K562 (cell line): ENCODE data around the gene EXOC3L1.

Experiments used
- BCLAF1 ChIP-seq, 2 experiments: fragments of 450-650 bp in 1 of 2; IDR thresholded peaks; 2 replicates each; pipeline ENCODE4 v1.6.1; 2011 to 2017; ENCODE audit warnings: low read depth in 2 of 2, antibody characterized with exemption in 1 of 2, borderline replicate concordance in 1 of 2, low read length in 1 of 2, mild to moderate bottlenecking in 1 of 2, mixed read lengths in 1 of 2; ENCODE audit not compliant: control insufficient read depth in 1 of 2
- CBX8 ChIP-seq: fragments of 200-600 bp; sonication (generic); IDR thresholded peaks from 2 replicates; pipeline ENCODE4 v1.6.1; 2012; ENCODE audit warnings: borderline replicate concordance, mixed run types, low read depth, mild to moderate bottlenecking, moderate library complexity, mixed read lengths, low read length, control low read depth, inconsistent platforms; ENCODE audit not compliant: poor library complexity, severe bottlenecking; ENCODE audit errors: extremely low read depth
- CHD4 ChIP-seq: fragments of 200-600 bp; sonication (generic); IDR thresholded peaks from 3 replicates; pipeline ENCODE4 v1.6.1; 2012; ENCODE audit warnings: low read depth, mild to moderate bottlenecking, mixed read lengths, low read length, inconsistent platforms; ENCODE audit not compliant: insufficient read depth, insufficient replicate concordance, poor library complexity, severe bottlenecking
- CTCF ChIP-seq, 3 experiments: IDR thresholded peaks in 2 of 3; conservative IDR thresholded peaks in 1 of 3; 2 replicates each; pipeline ENCODE4 v1.5.1; 2011 to 2012; ENCODE audit warnings: low read length in 3 of 3, mild to moderate bottlenecking in 3 of 3, control low read depth in 2 of 3, improper control_type of control experiment in 1 of 3, inconsistent platforms in 1 of 3, low read depth in 1 of 3, mixed read lengths in 1 of 3, moderate library complexity in 1 of 3; ENCODE audit not compliant: insufficient read depth in 2 of 3
- MYNN ChIP-seq, 2 experiments: sonication (generic); formaldehyde crosslinking in 1 of 2; IDR thresholded peaks; 2 replicates each; pipeline versions ENCODE4 v1.5.0 to v1.6.1; 2016 to 2020; ENCODE audit warnings: antibody characterized with exemption in 1 of 2, missing genetic modification reagents in 1 of 2
- POLR2AphosphoS5 ChIP-seq: IDR thresholded peaks from 2 replicates; pipeline ENCODE4 v1.6.1; 2011; ENCODE audit warnings: mild to moderate bottlenecking, low read depth, low read length, moderate library complexity; ENCODE audit not compliant: control insufficient read depth, insufficient read depth
- TEAD4 ChIP-seq, 2 experiments: sonication (generic) in 1 of 2; formaldehyde crosslinking in 1 of 2; IDR thresholded peaks; 2 replicates each; pipeline versions ENCODE4 v1.6.1 to v1.8.0; 2012 to 2022; ENCODE audit warnings: borderline replicate concordance in 1 of 2, inconsistent platforms in 1 of 2, low read length in 1 of 2, mild to moderate bottlenecking in 1 of 2, missing genetic modification reagents in 1 of 2
- ZFP30 ChIP-seq: fragments of 250-450 bp; sonication (Bioruptor Pico); IDR thresholded peaks from 2 replicates; pipeline ENCODE4 v1.8.0; 2022; ENCODE audit warnings: moderate library complexity, mild to moderate bottlenecking, inconsistent platforms, borderline replicate concordance
- ZKSCAN3 ChIP-seq: fragments of 250-450 bp; sonication (Bioruptor Pico); IDR thresholded peaks from 2 replicates; pipeline ENCODE4 v1.4.0; 2020
- TF ChIP-seq, protein P1 (sequence below): fragments of 450-650 bp; IDR thresholded peaks from 2 replicates; pipeline ENCODE4 v1.6.1; 2016; ENCODE audit warnings: low read depth
- TF ChIP-seq, protein P2 (sequence below): fragments of 200-800 bp; sonication (Bioruptor generic); IDR thresholded peaks from 2 replicates; pipeline ENCODE4 v1.6.1; 2017; ENCODE audit warnings: missing genetic modification characterization, missing compliant biosample characterization
- TF ChIP-seq, protein P3 (sequence below): sonication (generic); formaldehyde crosslinking; IDR thresholded peaks from 2 replicates; pipeline ENCODE4 v1.8.1; 2022; ENCODE audit warnings: missing genetic modification reagents
- TF ChIP-seq, protein P4 (sequence below): sonication (generic); formaldehyde crosslinking; IDR thresholded peaks from 2 replicates; pipeline ENCODE4 v1.8.1; 2022; ENCODE audit warnings: missing genetic modification reagents

- TF ChIP-seq MYNN (IDR thresholded peaks at IDR 0.05), result no peak
- TF ChIP-seq MYNN (CRISPR knock-in tag; IDR thresholded peaks at IDR 0.05), result no peak
- TF ChIP-seq BCLAF1 (IDR thresholded peaks at IDR 0.05; ENCODE audit: borderline replicate concordance in 1 of 2, control insufficient read depth in 1 of 2, low read depth in 2 of 2, low read length in 1 of 2), result no peak
- TF ChIP-seq CTCF (IDR thresholded peaks at IDR 0.05 in 2 of 3, conservative IDR thresholded peaks at IDR 0.05 in 1 of 3; ENCODE audit: insufficient read depth in 2 of 3, low read depth in 1 of 3, low read length in 3 of 3), result no peak
- TF ChIP-seq POLR2AphosphoS5, result no peak
- TF ChIP-seq, protein P1, sequence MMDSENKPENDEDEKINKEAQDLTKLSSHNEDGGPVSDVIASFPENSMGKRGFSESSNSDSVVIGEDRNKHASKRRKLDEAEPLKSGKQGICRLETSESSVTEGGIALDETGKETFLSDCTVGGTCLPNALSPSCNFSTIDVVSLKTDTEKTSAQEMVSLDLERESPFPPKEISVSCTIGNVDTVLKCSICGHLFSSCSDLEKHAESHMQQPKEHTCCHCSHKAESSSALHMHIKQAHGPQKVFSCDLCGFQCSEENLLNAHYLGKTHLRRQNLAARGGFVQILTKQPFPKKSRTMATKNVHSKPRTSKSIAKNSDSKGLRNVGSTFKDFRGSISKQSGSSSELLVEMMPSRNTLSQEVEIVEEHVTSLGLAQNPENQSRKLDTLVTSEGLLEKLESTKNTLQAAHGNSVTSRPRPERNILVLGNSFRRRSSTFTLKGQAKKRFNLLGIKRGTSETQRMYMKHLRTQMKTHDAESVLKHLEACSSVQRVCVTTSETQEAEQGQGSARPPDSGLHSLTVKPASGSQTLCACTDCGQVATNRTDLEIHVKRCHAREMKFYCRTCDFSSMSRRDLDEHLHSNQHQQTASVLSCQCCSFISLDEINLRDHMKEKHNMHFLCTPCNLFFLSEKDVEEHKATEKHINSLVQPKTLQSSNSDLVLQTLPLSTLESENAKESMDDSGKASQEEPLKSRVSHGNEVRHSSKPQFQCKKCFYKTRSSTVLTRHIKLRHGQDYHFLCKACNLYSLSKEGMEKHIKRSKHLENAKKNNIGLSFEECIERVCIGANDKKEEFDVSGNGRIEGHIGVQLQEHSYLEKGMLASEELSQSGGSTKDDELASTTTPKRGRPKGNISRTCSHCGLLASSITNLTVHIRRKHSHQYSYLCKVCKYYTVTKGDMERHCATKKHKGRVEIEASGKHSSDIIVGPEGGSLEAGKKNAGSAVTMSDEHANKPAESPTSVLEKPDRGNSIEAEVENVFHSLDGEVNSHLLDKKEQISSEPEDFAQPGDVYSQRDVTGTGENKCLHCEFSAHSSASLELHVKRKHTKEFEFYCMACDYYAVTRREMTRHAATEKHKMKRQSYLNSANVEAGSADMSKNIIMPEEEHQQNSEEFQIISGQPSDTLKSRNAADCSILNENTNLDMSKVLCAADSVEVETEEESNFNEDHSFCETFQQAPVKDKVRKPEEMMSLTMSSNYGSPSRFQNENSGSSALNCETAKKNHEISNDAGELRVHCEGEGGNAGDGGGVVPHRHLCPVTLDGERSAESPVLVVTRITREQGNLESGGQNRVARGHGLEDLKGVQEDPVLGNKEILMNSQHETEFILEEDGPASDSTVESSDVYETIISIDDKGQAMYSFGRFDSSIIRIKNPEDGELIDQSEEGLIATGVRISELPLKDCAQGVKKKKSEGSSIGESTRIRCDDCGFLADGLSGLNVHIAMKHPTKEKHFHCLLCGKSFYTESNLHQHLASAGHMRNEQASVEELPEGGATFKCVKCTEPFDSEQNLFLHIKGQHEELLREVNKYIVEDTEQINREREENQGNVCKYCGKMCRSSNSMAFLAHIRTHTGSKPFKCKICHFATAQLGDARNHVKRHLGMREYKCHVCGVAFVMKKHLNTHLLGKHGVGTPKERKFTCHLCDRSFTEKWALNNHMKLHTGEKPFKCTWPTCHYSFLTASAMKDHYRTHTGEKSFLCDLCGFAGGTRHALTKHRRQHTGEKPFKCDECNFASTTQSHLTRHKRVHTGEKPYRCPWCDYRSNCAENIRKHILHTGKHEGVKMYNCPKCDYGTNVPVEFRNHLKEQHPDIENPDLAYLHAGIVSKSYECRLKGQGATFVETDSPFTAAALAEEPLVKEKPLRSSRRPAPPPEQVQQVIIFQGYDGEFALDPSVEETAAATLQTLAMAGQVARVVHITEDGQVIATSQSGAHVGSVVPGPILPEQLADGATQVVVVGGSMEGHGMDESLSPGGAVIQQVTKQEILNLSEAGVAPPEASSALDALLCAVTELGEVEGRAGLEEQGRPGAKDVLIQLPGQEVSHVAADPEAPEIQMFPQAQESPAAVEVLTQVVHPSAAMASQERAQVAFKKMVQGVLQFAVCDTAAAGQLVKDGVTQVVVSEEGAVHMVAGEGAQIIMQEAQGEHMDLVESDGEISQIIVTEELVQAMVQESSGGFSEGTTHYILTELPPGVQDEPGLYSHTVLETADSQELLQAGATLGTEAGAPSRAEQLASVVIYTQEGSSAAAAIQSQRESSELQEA, result no peak
- no peak for TF ChIP-seq ZKSCAN3
- no peak for TF ChIP-seq ZFP30 (CRISPR knock-in tag)
- TF ChIP-seq, protein P2, sequence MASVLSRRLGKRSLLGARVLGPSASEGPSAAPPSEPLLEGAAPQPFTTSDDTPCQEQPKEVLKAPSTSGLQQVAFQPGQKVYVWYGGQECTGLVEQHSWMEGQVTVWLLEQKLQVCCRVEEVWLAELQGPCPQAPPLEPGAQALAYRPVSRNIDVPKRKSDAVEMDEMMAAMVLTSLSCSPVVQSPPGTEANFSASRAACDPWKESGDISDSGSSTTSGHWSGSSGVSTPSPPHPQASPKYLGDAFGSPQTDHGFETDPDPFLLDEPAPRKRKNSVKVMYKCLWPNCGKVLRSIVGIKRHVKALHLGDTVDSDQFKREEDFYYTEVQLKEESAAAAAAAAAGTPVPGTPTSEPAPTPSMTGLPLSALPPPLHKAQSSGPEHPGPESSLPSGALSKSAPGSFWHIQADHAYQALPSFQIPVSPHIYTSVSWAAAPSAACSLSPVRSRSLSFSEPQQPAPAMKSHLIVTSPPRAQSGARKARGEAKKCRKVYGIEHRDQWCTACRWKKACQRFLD (CRISPR knock-in tag), result no peak
- no peak for TF ChIP-seq CHD4
- TF ChIP-seq, protein P3, sequence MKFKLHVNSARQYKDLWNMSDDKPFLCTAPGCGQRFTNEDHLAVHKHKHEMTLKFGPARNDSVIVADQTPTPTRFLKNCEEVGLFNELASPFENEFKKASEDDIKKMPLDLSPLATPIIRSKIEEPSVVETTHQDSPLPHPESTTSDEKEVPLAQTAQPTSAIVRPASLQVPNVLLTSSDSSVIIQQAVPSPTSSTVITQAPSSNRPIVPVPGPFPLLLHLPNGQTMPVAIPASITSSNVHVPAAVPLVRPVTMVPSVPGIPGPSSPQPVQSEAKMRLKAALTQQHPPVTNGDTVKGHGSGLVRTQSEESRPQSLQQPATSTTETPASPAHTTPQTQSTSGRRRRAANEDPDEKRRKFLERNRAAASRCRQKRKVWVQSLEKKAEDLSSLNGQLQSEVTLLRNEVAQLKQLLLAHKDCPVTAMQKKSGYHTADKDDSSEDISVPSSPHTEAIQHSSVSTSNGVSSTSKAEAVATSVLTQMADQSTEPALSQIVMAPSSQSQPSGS (CRISPR knock-in tag), result no peak
- TF ChIP-seq, protein P4, sequence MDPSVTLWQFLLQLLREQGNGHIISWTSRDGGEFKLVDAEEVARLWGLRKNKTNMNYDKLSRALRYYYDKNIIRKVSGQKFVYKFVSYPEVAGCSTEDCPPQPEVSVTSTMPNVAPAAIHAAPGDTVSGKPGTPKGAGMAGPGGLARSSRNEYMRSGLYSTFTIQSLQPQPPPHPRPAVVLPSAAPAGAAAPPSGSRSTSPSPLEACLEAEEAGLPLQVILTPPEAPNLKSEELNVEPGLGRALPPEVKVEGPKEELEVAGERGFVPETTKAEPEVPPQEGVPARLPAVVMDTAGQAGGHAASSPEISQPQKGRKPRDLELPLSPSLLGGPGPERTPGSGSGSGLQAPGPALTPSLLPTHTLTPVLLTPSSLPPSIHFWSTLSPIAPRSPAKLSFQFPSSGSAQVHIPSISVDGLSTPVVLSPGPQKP (CRISPR knock-in tag), result no peak
- no peak for TF ChIP-seq TEAD4 (IDR thresholded peaks at IDR 0.05; ENCODE audit: low read length)
- TF ChIP-seq TEAD4 (CRISPR knock-in tag; IDR thresholded peaks at IDR 0.05; ENCODE audit: borderline replicate concordance), result no peak
- TF ChIP-seq CBX8, result no peak
Measured at GRCh38 chr16:67209565-67209964, 19.6 kb upstream of the EXOC3L1 start.
